Ovary (tissue), 9 donors: Measurements from ENCODE around the gene CDKAL1. TPM values are rescaled to one million over a fixed set of nuclear protein-coding genes. Genes with fewer than 3 reads are reported as not detected.

Experiments
- DNase-seq, 5 donors: peaks; one replicate each; pipeline ENCODE4 v3.0.0-alpha.2; 2019 to 2020
- H3K27ac ChIP-seq, 2 donors: fragments of 200-600 bp; one replicate each; pipeline versions ENCODE4 v1.5.1 to v1.8.0; 2019 to 2022
- H3K27me3 ChIP-seq: fragments of 200-600 bp; one replicate; pipeline ENCODE4 v1.8.0; 2022
- H3K36me3 ChIP-seq: fragments of 200-600 bp; sonication (generic); one replicate; pipeline ENCODE4 v1.5.1; 2019
- H3K4me1 ChIP-seq: one replicate; pipeline ENCODE4 v1.8.1; 2013; ENCODE audit warnings: mild to moderate bottlenecking, moderate library complexity; ENCODE audit not compliant: insufficient read depth
- H3K4me3 ChIP-seq: fragments of 200-600 bp; sonication (generic); one replicate; pipeline ENCODE4 v1.5.1; 2017
- H3K9me3 ChIP-seq, 2 donors: fragments of 200-600 bp in 1 of 2; sonication (generic) in 1 of 2; one replicate each; pipeline versions ENCODE4 v1.5.1 to v1.8.1; 2013 to 2019; ENCODE audit warnings: mild to moderate bottlenecking in 1 of 2, moderate library complexity in 1 of 2
- EP300 ChIP-seq: sonication (generic); formaldehyde crosslinking; IDR thresholded peaks from one replicate; pipeline ENCODE4 v1.6.1; 2017; ENCODE audit warnings: antibody characterized with exemption
- POLR2A ChIP-seq: fragments of 450-650 bp; IDR thresholded peaks from one replicate; pipeline ENCODE4 v1.6.1; 2017; ENCODE audit warnings: antibody characterized with exemption, mild to moderate bottlenecking, moderate library complexity
- WGBS, 3 donors: extraction: QIAGEN DNeasy Blood & Tissue Kit in 1 of 3; methylation state at CpG; one replicate each; pipeline versions ENCODE4 v1.1.5 to v1.1.7; 2013 to 2017; 5-methylcytosine and 5-hydroxymethylcytosine counted together
- intact Hi-C, 4 donors: fragments of 100-400 bp; cut with DNase I; formaldehyde crosslinking; loops; one replicate each; pipeline versions ENCODE4 v1.11.0 to v1.15.1; 2022 to 2023
- polyA plus RNA-seq, 2 donors: library from polyadenylated mRNA; stranded (reverse); fragments of 200-250 nt in 1 of 2; fragments of 350-450 nt in 1 of 2; fragmentation: Illumina TruSeq in 1 of 2; extraction: RNeasy Lipid Tissue Mini Kit (QIAGEN cat#74804) in 1 of 2; gene quantifications; one replicate each; pipeline ENCODE4 v1.2.3, GENCODE V29; 2013 to 2014
- total RNA-seq, 7 donors: library from RNA; depleted of rRNA in 2 of 7; stranded (reverse); fragments of >200 nt in 2 of 7; fragmentation: NEBNext Ultra II Directional in 3 of 7; extraction: Animal tissue kit (Norgen Biotek cat#: 25700) in 3 of 7; gene quantifications; one replicate each; pipeline versions ENCODE4 v1.1.0 to v1.2.4, GENCODE V29; 2016 to 2023
- TF ChIP-seq, protein P1 (sequence below), 3 donors: fragments of 450-650 bp in 2 of 3; fragments of 200-600 bp in 1 of 3; IDR thresholded peaks; one replicate each; pipeline versions ENCODE4 v1.5.1 to v1.8.0; 2016 to 2022; ENCODE audit warnings: antibody characterized with exemption in 3 of 3, mild to moderate bottlenecking in 1 of 3
- donor health status: DM: no; HTN: no; CAD: no; lungs with moderate emphysema.
- donor health status: DM: no; HTN: no; CAD: no.
- donor health status: Bipolar disorder and iron deficiency.
- donor health status: DM: yes; HTN: yes; CAD: no.
- donor health status: DM: no; HTN: no; CAD: no.
- donor health status: DM: yes; HTN: yes; CAD: no.

Gene CDKAL1
- total and polyA plus RNA-seq, 9 donors: 6.8 to 21.3 (median 18.9) TPM

DNA sequence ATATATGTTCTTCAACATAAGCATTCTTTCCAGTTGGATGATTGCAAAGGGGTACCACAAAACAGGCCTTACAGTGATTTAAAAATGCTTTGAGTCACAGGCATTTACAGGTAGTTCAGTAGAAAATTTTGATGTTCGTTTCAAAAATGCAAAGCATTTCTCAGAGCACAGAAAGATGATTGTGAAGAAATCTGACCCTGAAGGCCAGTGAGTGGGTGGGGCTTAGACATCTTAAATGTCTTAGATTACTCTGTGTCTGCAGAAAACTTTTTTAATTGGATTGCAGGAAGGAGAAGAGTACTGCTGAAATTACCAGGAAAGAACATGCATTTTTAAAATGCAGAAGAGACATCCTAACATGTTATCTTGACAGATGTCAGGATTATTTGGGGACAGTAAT, 268.3 kb downstream of the CDKAL1 start:
- WGBS, 3 donors: 14 to 40% (median 34%) methylated on average over 1 of the region's 1 CpG
- Histone ChIP-seq H3K4me3 (no peak overlapping the region), H3K27me3 (no peaks in the 10 kb centered on the region), H3K9me3 (peaks cover 0 to 3% of the 10 kb centered on the region in 2 donors), H3K36me3 (no peaks in the 10 kb centered on the region), H3K4me1 (peaks cover 2% of the 10 kb centered on the region), H3K27ac (no peak overlapping the region)
- TF ChIP-seq, protein P1, sequence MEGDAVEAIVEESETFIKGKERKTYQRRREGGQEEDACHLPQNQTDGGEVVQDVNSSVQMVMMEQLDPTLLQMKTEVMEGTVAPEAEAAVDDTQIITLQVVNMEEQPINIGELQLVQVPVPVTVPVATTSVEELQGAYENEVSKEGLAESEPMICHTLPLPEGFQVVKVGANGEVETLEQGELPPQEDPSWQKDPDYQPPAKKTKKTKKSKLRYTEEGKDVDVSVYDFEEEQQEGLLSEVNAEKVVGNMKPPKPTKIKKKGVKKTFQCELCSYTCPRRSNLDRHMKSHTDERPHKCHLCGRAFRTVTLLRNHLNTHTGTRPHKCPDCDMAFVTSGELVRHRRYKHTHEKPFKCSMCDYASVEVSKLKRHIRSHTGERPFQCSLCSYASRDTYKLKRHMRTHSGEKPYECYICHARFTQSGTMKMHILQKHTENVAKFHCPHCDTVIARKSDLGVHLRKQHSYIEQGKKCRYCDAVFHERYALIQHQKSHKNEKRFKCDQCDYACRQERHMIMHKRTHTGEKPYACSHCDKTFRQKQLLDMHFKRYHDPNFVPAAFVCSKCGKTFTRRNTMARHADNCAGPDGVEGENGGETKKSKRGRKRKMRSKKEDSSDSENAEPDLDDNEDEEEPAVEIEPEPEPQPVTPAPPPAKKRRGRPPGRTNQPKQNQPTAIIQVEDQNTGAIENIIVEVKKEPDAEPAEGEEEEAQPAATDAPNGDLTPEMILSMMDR (IDR thresholded peaks at IDR 0.05): no peak
- TF ChIP-seq EP300 (no peak), POLR2A (no peak)
- intact Hi-C loops: no loop called here
- no peak for DNase-seq

- Histone ChIP-seq H3K27me3 (no peaks in the 10 kb centered on the region), H3K4me3 (no peak overlapping the region), H3K4me1 (peaks cover 5% of the 10 kb centered on the region), H3K27ac (peak overlapping the region in 1 of 2 donors; percentile 30), H3K9me3 (peaks cover 0 to 3% of the 10 kb centered on the region in 2 donors), H3K36me3 (no peaks in the 10 kb centered on the region)
- TF ChIP-seq EP300 (no peak), POLR2A (no peak)
- TF ChIP-seq, protein P1 (IDR thresholded peaks at IDR 0.05): no peak
- no peak for DNase-seq
- 50 to 53% (median 50%) methylated on average over 1 of the region's 1 CpG for WGBS, 3 donors
- intact Hi-C loops: no loop called here
Observed at GRCh38 chr6:20805021-20805420, 270.8 kb downstream of the CDKAL1 start.

DNA sequence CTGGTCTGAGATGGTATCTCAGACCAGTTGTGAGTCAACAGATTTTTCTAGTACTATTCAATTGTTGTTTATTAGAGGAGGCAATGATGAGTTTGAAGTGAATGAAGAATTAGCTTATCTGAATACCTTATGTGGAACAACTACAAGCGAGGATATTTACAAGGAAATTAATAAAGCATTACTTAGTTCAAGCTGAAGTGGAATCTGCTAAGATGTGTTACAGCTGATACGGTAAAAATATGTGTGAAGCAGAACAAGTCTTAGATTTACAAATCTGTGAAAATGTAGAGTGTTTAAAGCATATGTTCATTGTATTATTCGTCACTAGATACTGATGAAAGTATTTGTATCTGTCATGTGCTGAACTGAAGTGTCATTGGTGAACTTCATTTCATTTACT, 272.4 kb downstream of the CDKAL1 start:
- Histone ChIP-seq H3K4me3 (no peak overlapping the region), H3K27ac (no peak overlapping the region), H3K27me3 (no peaks in the 10 kb centered on the region), H3K9me3 (peaks cover 0 to 3% of the 10 kb centered on the region in 2 donors), H3K4me1 (peaks cover 12% of the 10 kb centered on the region), H3K36me3 (no peaks in the 10 kb centered on the region)
- intact Hi-C loops: no loop called here
- WGBS, 3 donors: 95 to 99% (median 99%) methylated on average over 3 of the region's 3 CpGs
- no peak for DNase-seq
- TF ChIP-seq EP300 (no peak), POLR2A (no peak)
- TF ChIP-seq, protein P1 (IDR thresholded peaks at IDR 0.05): no peak

- intact Hi-C loops: no loop called here
- 46 to 54% (median 46%) methylated on average over 2 of the region's 2 CpGs for WGBS, 3 donors
- Histone ChIP-seq H3K27ac (no peak overlapping the region), H3K36me3 (no peaks in the 10 kb centered on the region), H3K27me3 (no peaks in the 10 kb centered on the region), H3K9me3 (peaks cover 0 to 3% of the 10 kb centered on the region in 2 donors), H3K4me3 (no peak overlapping the region), H3K4me1 (peaks cover 12% of the 10 kb centered on the region)
- no peak for DNase-seq
- no peak for TF ChIP-seq POLR2A
- TF ChIP-seq EP300: no peak
- TF ChIP-seq, protein P1 (IDR thresholded peaks at IDR 0.05): no peak
Observed at GRCh38 chr6:20808439-20808838, 274.2 kb downstream of the CDKAL1 start.
